HepG2 (cell line): Measurements from ENCODE around the gene BHLHE23. TPM values are rescaled to one million over a fixed set of nuclear protein-coding genes. Genes with fewer than 3 reads are reported as not detected.

Experiments
- ATAC-seq: fragments of 200-7000 bp; cut with Tn5 transposase; 3 replicates; pipeline ENCODE4 v1.9.1; 2020; ENCODE audit warnings: mild to moderate bottlenecking, moderate library complexity
- BruUV-seq: library from RNA; stranded (reverse); fragments of 400-500 nt; replicated peaks from 2 replicates; lab custom pipeline; 2021; lab: Mats Ljungman, UMichigan
- CTCF ChIA-PET: fragments of 300-600 bp; formaldehyde crosslinking; extraction: SDS; loops from one replicate; lab custom pipeline; 2021; ENCODE audit warnings: low total read pairs, inconsistent platforms, low intra/inter-chr PET ratio; lab: Yijun Ruan, JAX
- POLR2A ChIA-PET: fragments of 350-600 bp; sonication (Branson Sonifier 250); formaldehyde crosslinking; loops from one replicate; lab custom pipeline; 2020; ENCODE audit warnings: antibody characterized with exemption, inconsistent platforms; lab: Yijun Ruan, JAX
- DNase-seq: peaks from one replicate; pipeline ENCODE4 v3.0.0-alpha.2; 2015; ENCODE audit warnings: low spot score
- FAIRE-seq: peaks from 3 replicates; lab custom pipeline; 2011; peaks lifted over from hg19 to GRCh38; lab: Jason Lieb, UNC
- H2AFZ ChIP-seq: one replicate; pipeline ENCODE4 v1.6.1; 2011; ENCODE audit warnings: low read length, inconsistent platforms
- H3K27ac ChIP-seq: fragments of 300-600 bp; 3 replicates; pipeline ENCODE4 v1.8.0; 2011; ENCODE audit warnings: mixed run types, mild to moderate bottlenecking, mixed read lengths, low read length, inconsistent platforms; ENCODE audit not compliant: insufficient read depth; ENCODE audit errors: extremely low read length
- H3K27me3 ChIP-seq, 2 experiments: fragments of 200-600 bp in 1 of 2; 2 replicates in 1 of 2; 3 replicates in 1 of 2; pipeline versions ENCODE4 v1.6.0 to v1.8.0; 2011; ENCODE audit warnings: low read length in 2 of 2, mild to moderate bottlenecking in 2 of 2, moderate library complexity in 2 of 2, inconsistent platforms in 1 of 2; ENCODE audit not compliant: insufficient read depth in 2 of 2, control insufficient read depth in 1 of 2
- H3K36me3 ChIP-seq, 2 experiments: fragments of 200-600 bp in 1 of 2; replicated peaks in 1 of 2; 2 replicates in 1 of 2; 3 replicates in 1 of 2; pipeline versions ENCODE4 v1.5.1 to v1.8.0; 2011; ENCODE audit warnings: low read length in 2 of 2, inconsistent platforms in 1 of 2; ENCODE audit not compliant: insufficient read depth in 2 of 2, control insufficient read depth in 1 of 2
- H3K4me1 ChIP-seq: 2 replicates; pipeline ENCODE4 v1.5.1; 2012; ENCODE audit warnings: low read length, inconsistent platforms; ENCODE audit not compliant: insufficient read depth
- H3K4me2 ChIP-seq: 2 replicates; pipeline ENCODE4 v1.6.0; 2011; ENCODE audit warnings: low read depth, low read length, inconsistent platforms
- H3K4me3 ChIP-seq, 3 experiments: fragments of 200-600 bp in 1 of 3; sonication (generic), shearing (Covaris generic) in 1 of 3; replicated peaks in 1 of 3; 2 replicates each; pipeline ENCODE4 v1.5.1; 2011 to 2016; ENCODE audit warnings: low read length in 3 of 3, inconsistent platforms in 2 of 3, low read depth in 2 of 3, mild to moderate bottlenecking in 2 of 3, control low read depth in 1 of 3, mixed read lengths in 1 of 3; ENCODE audit not compliant: insufficient read depth in 1 of 3
- H3K79me2 ChIP-seq: one replicate; pipeline ENCODE4 v1.6.1; 2011; ENCODE audit warnings: low read length, inconsistent platforms; ENCODE audit not compliant: insufficient read depth
- H3K9ac ChIP-seq: 2 replicates; pipeline ENCODE4 v1.6.0; 2011; ENCODE audit warnings: mild to moderate bottlenecking, low read depth, low read length, inconsistent platforms; ENCODE audit not compliant: insufficient read depth
- H3K9me3 ChIP-seq: 2 replicates; pipeline ENCODE4 v1.5.1; 2012; ENCODE audit warnings: mild to moderate bottlenecking, low read length
- H4K20me1 ChIP-seq: 2 replicates; pipeline ENCODE4 v1.6.0; 2011; ENCODE audit warnings: inconsistent platforms, mild to moderate bottlenecking, low read length, moderate library complexity; ENCODE audit not compliant: insufficient read depth
- KMT2B ChIP-seq: IDR thresholded peaks from 2 replicates; pipeline ENCODE4 v1.6.1; 2016; ENCODE audit warnings: missing genetic modification reagents, missing compliant biosample characterization
- MAZ ChIP-seq, 2 experiments: sonication (generic) in 1 of 2; formaldehyde crosslinking in 1 of 2; IDR thresholded peaks; 2 replicates each; pipeline versions ENCODE4 v1.5.0 to v1.6.1; 2012 to 2020; ENCODE audit warnings: low read depth in 2 of 2, mild to moderate bottlenecking in 2 of 2, borderline replicate concordance in 1 of 2, improper control_type of control experiment in 1 of 2, low read length in 1 of 2, missing genetic modification reagents in 1 of 2, moderate library complexity in 1 of 2
- SMC3 ChIP-seq: IDR thresholded peaks from 2 replicates; pipeline ENCODE4 v1.6.1; 2011; ENCODE audit warnings: low read length, improper control_type of control experiment
- SYNCRIP ChIP-seq: fragments of 200-400 bp; formaldehyde crosslinking; IDR thresholded peaks from 2 replicates; pipeline ENCODE4 v1.6.1; 2018; ENCODE audit warnings: mild to moderate bottlenecking, low read depth, low read length; ENCODE audit not compliant: insufficient read depth
- WGBS: methylation state at CpG from one replicate; pipeline ENCODE4 v1.1.6; 2017; ENCODE audit warnings: low lambda C conversion rate; 5-methylcytosine and 5-hydroxymethylcytosine counted together
- in situ Hi-C: cut with HindIII; loops from 2 replicates; pipeline ENCODE4 v1.10.0; 2017; ENCODE audit warnings: low pct_unique_long_range_greater_than_20kb; ENCODE audit not compliant: extremely low pct_ligation_motif_present
- intact Hi-C: fragments of 100-400 bp; cut with micrococcal nuclease; formaldehyde crosslinking; loops from one replicate; pipeline ENCODE4 v1.10.0; 2022; ENCODE audit not compliant: unreplicated experiment
- polyA plus RNA-seq, 8 experiments: library from polyadenylated mRNA; depleted of rRNA in 3 of 8; stranded (reverse) in 7 of 8; unstranded in 1 of 8; fragments of >200 nt; fragmentation: Illumina TruSeq in 4 of 8; extraction: Trizol in 4 of 8; gene quantifications; 2 replicates each; pipeline versions ENCODE4 v1.2.1 to v1.2.3, GENCODE V29; 2011 to 2016; ENCODE audit warnings: low read depth in 4 of 8, missing spikeins in 1 of 8, mixed read lengths in 1 of 8; ENCODE audit not compliant: insufficient read depth in 1 of 8
- total RNA-seq, 5 experiments: library from RNA; depleted of rRNA; stranded (reverse); fragments of >200 nt; fragmentation: Illumina TruSeq; extraction: Trizol; gene quantifications; 2 replicates each; pipeline ENCODE4 v1.2.3, GENCODE V29; 2016; ENCODE audit warnings: low read depth in 1 of 5
- TF ChIP-seq, protein P1 (sequence below): sonication (generic); formaldehyde crosslinking; IDR thresholded peaks from 2 replicates; pipeline ENCODE4 v1.9.0; 2021; ENCODE audit warnings: mild to moderate bottlenecking, missing genetic modification reagents
- TF ChIP-seq, protein P2 (sequence below), 2 experiments: fragments of 450-650 bp in 1 of 2; sonication (generic) in 1 of 2; formaldehyde crosslinking; IDR thresholded peaks; 2 replicates each; pipeline versions ENCODE4 v1.5.0 to v1.8.0; 2020 to 2022; ENCODE audit warnings: mild to moderate bottlenecking in 1 of 2, missing genetic modification reagents in 1 of 2
- TF ChIP-seq, protein P3 (sequence below): sonication (generic); formaldehyde crosslinking; IDR thresholded peaks from 2 replicates; pipeline ENCODE4 v1.5.0; 2020; ENCODE audit warnings: missing genetic modification reagents
- TF ChIP-seq, protein P4 (sequence below), 2 experiments: sonication (generic) in 1 of 2; formaldehyde crosslinking in 1 of 2; IDR thresholded peaks; 2 replicates each; pipeline versions ENCODE4 v1.5.1 to v1.6.1; 2011 to 2020; ENCODE audit warnings: borderline replicate concordance in 1 of 2, low read depth in 1 of 2, low read length in 1 of 2, mild to moderate bottlenecking in 1 of 2, missing genetic modification reagents in 1 of 2, moderate library complexity in 1 of 2

Gene BHLHE23
- total and polyA plus RNA-seq, 2 of the 13 experiments (the other 11 are each of a cell fraction or from before 2014, with no cell fraction given) = not detected

DNA sequence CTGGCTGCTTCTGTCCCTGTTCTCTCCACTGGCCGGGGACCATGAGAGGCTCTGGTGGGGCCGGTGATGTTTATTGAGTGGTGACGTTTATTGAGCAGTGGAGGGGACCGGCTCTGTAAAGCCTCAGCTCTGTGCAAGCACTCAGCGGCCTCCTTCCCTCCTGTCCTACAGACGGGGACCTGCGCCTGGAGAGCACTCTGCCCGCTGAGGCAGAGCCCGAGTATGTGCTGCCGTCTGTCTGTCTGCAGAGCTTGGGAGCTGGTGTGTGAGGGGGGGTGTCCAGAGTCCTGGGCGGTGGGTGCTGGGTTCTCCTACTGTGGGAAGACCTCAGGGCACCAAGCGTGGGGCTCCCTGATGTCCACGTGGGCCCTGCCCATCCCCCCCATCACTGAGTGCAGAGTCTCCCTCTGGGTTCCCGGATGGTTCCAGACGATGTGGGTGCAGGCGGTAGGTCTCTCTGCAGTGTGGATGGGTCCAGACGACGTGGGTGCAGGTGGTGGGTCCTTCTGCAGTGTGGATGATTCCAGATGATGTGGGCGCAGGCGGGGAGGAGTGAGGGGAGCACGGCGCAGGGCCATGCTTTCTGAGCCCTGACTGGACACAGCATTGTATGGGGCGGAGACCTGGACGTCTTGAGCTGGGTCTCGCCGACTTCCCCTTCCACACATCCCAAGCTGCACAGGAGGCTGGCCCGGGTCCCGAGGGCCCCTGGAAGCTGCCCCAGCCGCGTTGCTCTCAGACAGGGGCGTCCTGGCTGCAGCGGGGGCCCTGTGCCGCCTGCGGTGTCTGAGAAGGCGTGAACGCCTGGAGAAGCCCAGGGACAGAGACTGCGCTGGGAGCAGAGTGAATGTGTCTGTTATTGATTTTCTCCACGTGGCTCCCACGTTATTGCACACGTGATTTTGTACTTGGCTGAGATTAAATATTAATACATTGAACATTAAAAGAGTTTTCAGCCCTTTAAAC is 14.9 kb upstream of the BHLHE23 start:
- in situ Hi-C loops = no loop called here
- TF ChIP-seq SMC3 = no peak
- TF ChIP-seq, protein P1, sequence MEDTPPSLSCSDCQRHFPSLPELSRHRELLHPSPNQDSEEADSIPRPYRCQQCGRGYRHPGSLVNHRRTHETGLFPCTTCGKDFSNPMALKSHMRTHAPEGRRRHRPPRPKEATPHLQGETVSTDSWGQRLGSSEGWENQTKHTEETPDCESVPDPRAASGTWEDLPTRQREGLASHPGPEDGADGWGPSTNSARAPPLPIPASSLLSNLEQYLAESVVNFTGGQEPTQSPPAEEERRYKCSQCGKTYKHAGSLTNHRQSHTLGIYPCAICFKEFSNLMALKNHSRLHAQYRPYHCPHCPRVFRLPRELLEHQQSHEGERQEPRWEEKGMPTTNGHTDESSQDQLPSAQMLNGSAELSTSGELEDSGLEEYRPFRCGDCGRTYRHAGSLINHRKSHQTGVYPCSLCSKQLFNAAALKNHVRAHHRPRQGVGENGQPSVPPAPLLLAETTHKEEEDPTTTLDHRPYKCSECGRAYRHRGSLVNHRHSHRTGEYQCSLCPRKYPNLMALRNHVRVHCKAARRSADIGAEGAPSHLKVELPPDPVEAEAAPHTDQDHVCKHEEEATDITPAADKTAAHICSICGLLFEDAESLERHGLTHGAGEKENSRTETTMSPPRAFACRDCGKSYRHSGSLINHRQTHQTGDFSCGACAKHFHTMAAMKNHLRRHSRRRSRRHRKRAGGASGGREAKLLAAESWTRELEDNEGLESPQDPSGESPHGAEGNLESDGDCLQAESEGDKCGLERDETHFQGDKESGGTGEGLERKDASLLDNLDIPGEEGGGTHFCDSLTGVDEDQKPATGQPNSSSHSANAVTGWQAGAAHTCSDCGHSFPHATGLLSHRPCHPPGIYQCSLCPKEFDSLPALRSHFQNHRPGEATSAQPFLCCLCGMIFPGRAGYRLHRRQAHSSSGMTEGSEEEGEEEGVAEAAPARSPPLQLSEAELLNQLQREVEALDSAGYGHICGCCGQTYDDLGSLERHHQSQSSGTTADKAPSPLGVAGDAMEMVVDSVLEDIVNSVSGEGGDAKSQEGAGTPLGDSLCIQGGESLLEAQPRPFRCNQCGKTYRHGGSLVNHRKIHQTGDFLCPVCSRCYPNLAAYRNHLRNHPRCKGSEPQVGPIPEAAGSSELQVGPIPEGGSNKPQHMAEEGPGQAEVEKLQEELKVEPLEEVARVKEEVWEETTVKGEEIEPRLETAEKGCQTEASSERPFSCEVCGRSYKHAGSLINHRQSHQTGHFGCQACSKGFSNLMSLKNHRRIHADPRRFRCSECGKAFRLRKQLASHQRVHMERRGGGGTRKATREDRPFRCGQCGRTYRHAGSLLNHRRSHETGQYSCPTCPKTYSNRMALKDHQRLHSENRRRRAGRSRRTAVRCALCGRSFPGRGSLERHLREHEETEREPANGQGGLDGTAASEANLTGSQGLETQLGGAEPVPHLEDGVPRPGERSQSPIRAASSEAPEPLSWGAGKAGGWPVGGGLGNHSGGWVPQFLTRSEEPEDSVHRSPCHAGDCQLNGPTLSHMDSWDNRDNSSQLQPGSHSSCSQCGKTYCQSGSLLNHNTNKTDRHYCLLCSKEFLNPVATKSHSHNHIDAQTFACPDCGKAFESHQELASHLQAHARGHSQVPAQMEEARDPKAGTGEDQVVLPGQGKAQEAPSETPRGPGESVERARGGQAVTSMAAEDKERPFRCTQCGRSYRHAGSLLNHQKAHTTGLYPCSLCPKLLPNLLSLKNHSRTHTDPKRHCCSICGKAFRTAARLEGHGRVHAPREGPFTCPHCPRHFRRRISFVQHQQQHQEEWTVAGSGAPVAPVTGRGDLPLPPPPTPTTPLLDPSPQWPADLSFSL (CRISPR knock-in tag) = no peak
- TF ChIP-seq, protein P2, sequence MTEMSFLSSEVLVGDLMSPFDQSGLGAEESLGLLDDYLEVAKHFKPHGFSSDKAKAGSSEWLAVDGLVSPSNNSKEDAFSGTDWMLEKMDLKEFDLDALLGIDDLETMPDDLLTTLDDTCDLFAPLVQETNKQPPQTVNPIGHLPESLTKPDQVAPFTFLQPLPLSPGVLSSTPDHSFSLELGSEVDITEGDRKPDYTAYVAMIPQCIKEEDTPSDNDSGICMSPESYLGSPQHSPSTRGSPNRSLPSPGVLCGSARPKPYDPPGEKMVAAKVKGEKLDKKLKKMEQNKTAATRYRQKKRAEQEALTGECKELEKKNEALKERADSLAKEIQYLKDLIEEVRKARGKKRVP (CRISPR knock-in tag; IDR thresholded peaks at IDR 0.05) = no peak
- TF ChIP-seq, protein P3, sequence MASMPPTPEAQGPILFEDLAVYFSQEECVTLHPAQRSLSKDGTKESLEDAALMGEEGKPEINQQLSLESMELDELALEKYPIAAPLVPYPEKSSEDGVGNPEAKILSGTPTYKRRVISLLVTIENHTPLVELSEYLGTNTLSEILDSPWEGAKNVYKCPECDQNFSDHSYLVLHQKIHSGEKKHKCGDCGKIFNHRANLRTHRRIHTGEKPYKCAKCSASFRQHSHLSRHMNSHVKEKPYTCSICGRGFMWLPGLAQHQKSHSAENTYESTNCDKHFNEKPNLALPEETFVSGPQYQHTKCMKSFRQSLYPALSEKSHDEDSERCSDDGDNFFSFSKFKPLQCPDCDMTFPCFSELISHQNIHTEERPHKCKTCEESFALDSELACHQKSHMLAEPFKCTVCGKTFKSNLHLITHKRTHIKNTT (CRISPR knock-in tag) = no peak
- TF ChIP-seq, protein P4, sequence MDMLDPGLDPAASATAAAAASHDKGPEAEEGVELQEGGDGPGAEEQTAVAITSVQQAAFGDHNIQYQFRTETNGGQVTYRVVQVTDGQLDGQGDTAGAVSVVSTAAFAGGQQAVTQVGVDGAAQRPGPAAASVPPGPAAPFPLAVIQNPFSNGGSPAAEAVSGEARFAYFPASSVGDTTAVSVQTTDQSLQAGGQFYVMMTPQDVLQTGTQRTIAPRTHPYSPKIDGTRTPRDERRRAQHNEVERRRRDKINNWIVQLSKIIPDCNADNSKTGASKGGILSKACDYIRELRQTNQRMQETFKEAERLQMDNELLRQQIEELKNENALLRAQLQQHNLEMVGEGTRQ (IDR thresholded peaks at IDR 0.05; ENCODE audit: low read depth, low read length) = 0 out of 2 replicates have a peak, but pooled peaks have one; percentile 37
- TF ChIP-seq, protein P4 (CRISPR knock-in tag; IDR thresholded peaks at IDR 0.05; ENCODE audit: borderline replicate concordance) = no peak
- no peak for TF ChIP-seq SYNCRIP
- no peak for TF ChIP-seq KMT2B (CRISPR knock-in tag)
- TF ChIP-seq MAZ (IDR thresholded peaks at IDR 0.05; ENCODE audit: borderline replicate concordance, low read depth, low read length) = no peak
- no peak for TF ChIP-seq MAZ (CRISPR knock-in tag; IDR thresholded peaks at IDR 0.05; ENCODE audit: low read depth)

More for the DNA sequence above, 14.9 kb upstream of the BHLHE23 start:
- 15% methylated on average over 27 of the region's 40 CpGs for WGBS
- H3K36me3 ChIP-seq = no peaks in the 10 kb centered on the region
- FAIRE-seq (no peak), DNase-seq (no peak), ATAC-seq (no peak)
- ChIA-PET CTCF (no interaction called here), POLR2A (no interaction called here)
- no peak overlapping the region for H3K9ac ChIP-seq
- no peak overlapping the region for H3K27ac ChIP-seq
- no peaks in the 10 kb centered on the region for H3K79me2 ChIP-seq
- H3K4me2 ChIP-seq = no peak overlapping the region
- H3K4me1 ChIP-seq = no peaks in the 10 kb centered on the region
- BruUV-seq = no TSS peak
- H2AFZ ChIP-seq = no peak overlapping the region
- H4K20me1 ChIP-seq = no peaks in the 10 kb centered on the region; the same call in 1 of the 2 replicates
- no peaks in the 10 kb centered on the region for H3K9me3 ChIP-seq
- no peak overlapping the region for H3K4me3 ChIP-seq
- H3K27me3 ChIP-seq = peaks cover 64 to 96% of the 10 kb centered on the region in 2 experiments
- intact Hi-C loops = no loop called here
